ENCODE measurements around the gene SOX18.

SOX18 gene

DNA sequence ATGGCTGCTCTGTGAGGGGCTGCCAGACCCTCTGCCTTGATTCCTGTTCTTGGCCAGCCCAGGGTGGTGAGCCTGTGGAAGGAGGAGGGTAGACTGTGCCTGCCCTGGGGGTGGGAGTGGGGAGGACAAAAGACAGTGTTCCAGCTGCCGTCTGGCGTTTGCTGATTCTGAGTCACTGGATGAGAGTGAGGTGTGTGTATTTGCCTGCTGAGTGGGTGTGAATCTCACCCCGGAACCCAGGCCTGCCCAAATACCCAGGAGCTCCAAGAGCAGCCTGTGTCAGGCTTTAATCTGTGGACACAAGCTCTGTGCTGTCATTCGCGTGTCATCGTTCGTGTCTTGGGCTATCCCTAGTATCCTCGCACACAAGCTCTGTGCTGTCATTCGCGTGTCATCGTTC lies 37.4 kb upstream of the SOX18 start:
- no peaks in the 10 kb centered on the region for H3K9me3 ChIP-seq
- TF ChIP-seq, protein P1, sequence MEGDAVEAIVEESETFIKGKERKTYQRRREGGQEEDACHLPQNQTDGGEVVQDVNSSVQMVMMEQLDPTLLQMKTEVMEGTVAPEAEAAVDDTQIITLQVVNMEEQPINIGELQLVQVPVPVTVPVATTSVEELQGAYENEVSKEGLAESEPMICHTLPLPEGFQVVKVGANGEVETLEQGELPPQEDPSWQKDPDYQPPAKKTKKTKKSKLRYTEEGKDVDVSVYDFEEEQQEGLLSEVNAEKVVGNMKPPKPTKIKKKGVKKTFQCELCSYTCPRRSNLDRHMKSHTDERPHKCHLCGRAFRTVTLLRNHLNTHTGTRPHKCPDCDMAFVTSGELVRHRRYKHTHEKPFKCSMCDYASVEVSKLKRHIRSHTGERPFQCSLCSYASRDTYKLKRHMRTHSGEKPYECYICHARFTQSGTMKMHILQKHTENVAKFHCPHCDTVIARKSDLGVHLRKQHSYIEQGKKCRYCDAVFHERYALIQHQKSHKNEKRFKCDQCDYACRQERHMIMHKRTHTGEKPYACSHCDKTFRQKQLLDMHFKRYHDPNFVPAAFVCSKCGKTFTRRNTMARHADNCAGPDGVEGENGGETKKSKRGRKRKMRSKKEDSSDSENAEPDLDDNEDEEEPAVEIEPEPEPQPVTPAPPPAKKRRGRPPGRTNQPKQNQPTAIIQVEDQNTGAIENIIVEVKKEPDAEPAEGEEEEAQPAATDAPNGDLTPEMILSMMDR (IDR thresholded peaks at IDR 0.05) = no peak
- no peaks in the 10 kb centered on the region for H3K36me3 ChIP-seq
- no peak overlapping the region for H3K27ac ChIP-seq
- intact Hi-C loops (cut with DNase I; ENCODE audit: low total_unique reads) = no loop called here
- DNase-seq = no peak
- peaks cover 0 to 28% (median 13%) of the 10 kb centered on the region in 4 donors for H3K4me1 ChIP-seq
- H3K27me3 ChIP-seq = peaks cover 3 to 50% of the 10 kb centered on the region in 2 donors
- no peak overlapping the region for H3K4me3 ChIP-seq

DNA sequence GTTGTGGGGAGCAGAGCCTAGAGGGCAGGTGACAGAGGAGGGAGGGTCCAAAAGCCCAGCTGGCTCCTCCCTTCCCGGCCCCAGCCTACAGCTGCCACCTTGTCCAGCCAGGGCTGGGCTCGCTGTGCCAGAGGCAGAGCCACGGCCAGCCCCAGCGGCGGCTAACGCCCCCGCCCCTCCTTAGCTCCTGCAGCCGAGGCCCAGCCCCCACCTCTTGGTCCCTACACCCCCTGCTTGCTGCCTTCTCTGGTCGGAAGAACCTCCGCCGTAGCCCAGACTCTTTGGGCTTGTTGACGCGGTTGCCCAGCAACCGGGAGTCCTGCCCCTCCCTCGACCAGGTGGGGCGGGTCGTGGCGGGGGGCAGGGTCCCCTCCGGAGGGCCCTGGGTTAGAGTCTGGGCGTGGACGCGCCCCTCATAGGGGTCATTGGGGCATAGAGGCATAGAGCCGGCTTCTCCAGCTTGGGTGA lies 35.3 kb upstream of the SOX18 start:
- DNase-seq = no peak
- H3K4me3 ChIP-seq = no peak overlapping the region

DNA sequence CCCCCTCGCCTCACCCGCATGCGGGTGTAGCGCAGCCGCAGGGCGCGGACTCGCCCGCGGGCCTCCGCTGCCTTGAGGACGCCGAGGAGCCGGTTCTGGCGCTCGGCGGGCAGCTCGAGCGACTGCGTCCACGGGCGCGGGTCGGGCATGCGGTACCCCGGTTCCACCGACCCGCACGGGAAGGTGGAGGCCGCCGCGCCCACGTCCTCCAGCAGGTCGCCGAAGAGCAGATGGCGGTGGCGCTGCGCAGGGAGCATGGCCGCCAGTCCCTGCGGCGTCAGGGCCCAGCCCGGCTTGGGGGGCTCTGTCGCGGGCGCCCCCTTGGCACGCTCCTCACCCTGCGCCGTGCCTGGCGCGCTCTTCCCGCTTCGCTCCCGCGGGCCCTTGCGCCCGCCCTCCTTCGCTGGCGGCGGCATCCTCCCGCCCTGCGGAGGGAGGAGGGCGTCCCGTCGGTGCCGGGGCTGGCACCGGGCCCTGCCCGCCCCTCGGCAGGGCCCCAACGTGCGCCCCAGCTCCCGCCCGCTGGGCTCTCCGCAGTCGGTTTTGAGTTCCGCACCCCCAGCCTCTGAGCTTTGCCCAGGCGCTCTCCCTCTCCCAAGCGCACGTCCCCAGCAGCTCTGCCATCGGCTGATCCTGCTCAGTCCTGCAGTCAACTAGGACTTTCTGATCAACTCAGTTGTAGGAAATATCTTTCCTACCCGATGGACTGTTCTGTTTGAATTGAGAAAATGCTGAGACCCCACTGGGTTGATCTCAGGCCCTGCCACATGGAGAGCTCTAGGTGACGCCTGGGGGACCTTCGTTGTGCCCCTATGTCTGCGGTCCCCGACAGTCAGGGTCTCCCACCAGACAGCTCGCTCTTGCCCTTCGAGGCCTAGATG lies 34.6 kb upstream of the SOX18 start, which contains the start of gene LKAAEAR1:
TSS of gene LKAAEAR1 (minus strand) at position 595 of the 881 bp plus-strand sequence. CDS start at position 416, 179 bp downstream.
- intact Hi-C loops (cut with DNase I; ENCODE audit: low total_unique reads) = no loop called here
- H3K4me3 ChIP-seq = peak within 1 kb of the TSS; percentile 46 to 57
- no peak for DNase-seq
- H3K4me1 ChIP-seq = peaks cover 0 to 41% (median 18%) of the 10 kb centered on the region in 4 donors
- no peak within 1 kb of the TSS for H3K27ac ChIP-seq
- TF ChIP-seq, protein P1 (IDR thresholded peaks at IDR 0.05) = no peak
- no peaks in the 10 kb centered on the region for H3K36me3 ChIP-seq
- H3K27me3 ChIP-seq = peaks cover 3 to 40% of the 10 kb centered on the region in 2 donors
- no peaks in the 10 kb centered on the region for H3K9me3 ChIP-seq

More for the DNA sequence above, 35.3 kb upstream of the SOX18 start:
- no peaks in the 10 kb centered on the region for H3K9me3 ChIP-seq
- intact Hi-C loops (cut with DNase I; ENCODE audit: low total_unique reads) = no loop called here
- peaks cover 0 to 37% (median 15%) of the 10 kb centered on the region in 4 donors for H3K4me1 ChIP-seq
- H3K27me3 ChIP-seq = peaks cover 3 to 46% of the 10 kb centered on the region in 2 donors
- TF ChIP-seq, protein P1 (IDR thresholded peaks at IDR 0.05) = no peak
- no peaks in the 10 kb centered on the region for H3K36me3 ChIP-seq
- H3K27ac ChIP-seq = no peak overlapping the region

DNA sequence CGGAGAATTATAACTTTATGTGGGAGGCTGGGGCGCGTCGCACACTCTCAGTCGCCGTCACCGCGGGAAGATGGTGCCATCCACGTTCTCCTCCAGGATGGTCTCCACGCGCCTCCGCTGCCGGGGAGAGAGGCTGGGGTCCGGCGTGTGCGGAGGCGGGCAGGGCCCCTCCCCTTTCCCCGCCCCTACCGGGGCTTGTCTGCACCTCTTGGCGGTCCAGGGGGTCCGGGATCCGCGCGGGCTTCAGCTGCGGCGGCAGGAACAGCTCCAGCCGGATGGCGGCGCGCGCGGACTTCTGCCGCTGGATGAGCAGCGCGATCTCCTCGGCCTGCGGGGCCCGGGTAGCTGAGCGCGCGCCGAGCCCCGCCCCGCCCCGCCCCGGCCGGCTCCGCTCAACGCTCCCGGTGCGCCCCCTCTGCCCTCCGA lies 34.0 kb upstream of the SOX18 start:
- peaks cover 3 to 38% of the 10 kb centered on the region in 2 donors for H3K27me3 ChIP-seq
- H3K4me1 ChIP-seq = peaks cover 0 to 47% (median 25%) of the 10 kb centered on the region in 4 donors
- TF ChIP-seq, protein P1 (IDR thresholded peaks at IDR 0.05) = peak; percentile 41 to 48
- intact Hi-C loops (cut with DNase I; ENCODE audit: low total_unique reads) = no loop called here
- DNase-seq = no peak
- no peak overlapping the region for H3K27ac ChIP-seq
- peak overlapping the region; percentile 46 to 57 for H3K4me3 ChIP-seq
- no peaks in the 10 kb centered on the region for H3K36me3 ChIP-seq
- no peaks in the 10 kb centered on the region for H3K9me3 ChIP-seq

DNA sequence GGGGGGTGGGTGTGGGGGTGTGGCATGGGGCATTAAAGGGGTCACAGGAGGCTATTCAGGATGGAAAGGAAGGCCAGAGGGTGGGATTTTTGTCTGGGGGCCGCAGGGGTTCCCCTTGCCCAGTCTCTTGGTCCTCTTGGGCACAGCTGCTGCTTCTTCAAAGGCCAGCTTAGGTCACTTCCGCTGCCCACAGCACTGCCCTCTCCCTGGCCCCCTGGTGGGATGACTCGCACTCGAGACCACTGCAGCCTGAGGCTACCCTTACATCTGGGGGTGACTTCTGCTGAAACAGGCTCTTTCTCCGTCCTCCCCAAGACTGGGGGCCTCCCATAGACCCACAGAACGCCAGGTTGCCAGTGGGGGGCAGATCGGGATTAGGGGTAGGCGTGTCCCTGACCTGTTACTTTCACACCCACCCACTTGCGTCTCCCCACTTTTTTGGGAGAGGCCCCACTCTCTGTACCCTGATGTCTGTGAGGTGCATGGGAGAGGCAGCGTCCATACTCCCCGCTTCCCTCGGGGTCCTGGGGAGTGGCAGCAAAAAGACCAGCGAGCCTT lies 33.5 kb upstream of the SOX18 start:
- H3K36me3 ChIP-seq = no peaks in the 10 kb centered on the region
- intact Hi-C loops (cut with DNase I; ENCODE audit: low total_unique reads) = no loop called here
- no peaks in the 10 kb centered on the region for H3K9me3 ChIP-seq
- peaks cover 3 to 33% of the 10 kb centered on the region in 2 donors for H3K27me3 ChIP-seq
- TF ChIP-seq, protein P1 (IDR thresholded peaks at IDR 0.05) = no peak
- no peak for DNase-seq
- no peak overlapping the region for H3K27ac ChIP-seq
- H3K4me3 ChIP-seq = peak overlapping the region; percentile 46 to 57
- H3K4me1 ChIP-seq = peaks cover 0 to 52% (median 29%) of the 10 kb centered on the region in 4 donors
